Lower lobe of right lung (tissue), 2 donors: ENCODE data around the gene CACNA1E. TPM values are rescaled to one million over a fixed set of nuclear protein-coding genes. Genes with fewer than 3 reads are reported as not detected.

ENCODE experiments used
- ATAC-seq, 2 donors: fragments of 200-7000 bp; cut with Tn5 transposase; one replicate each; pipeline ENCODE4 v1.9.1; 2020 to 2022; ENCODE audit warnings: mild to moderate bottlenecking in 2 of 2, moderate library complexity in 2 of 2
- DNase-seq: peaks from one replicate; pipeline ENCODE4 v3.0.0-alpha.2; 2020
- H3K27ac ChIP-seq: fragments of 200-600 bp; one replicate; pipeline ENCODE4 v1.8.0; 2022
- H3K27me3 ChIP-seq: fragments of 200-600 bp; one replicate; pipeline ENCODE4 v1.8.0; 2022; ENCODE audit warnings: low read depth
- H3K36me3 ChIP-seq: fragments of 200-600 bp; one replicate; pipeline ENCODE4 v1.8.0; 2022; ENCODE audit warnings: mild to moderate bottlenecking
- H3K4me1 ChIP-seq: fragments of 200-600 bp; one replicate; pipeline ENCODE4 v1.8.0; 2022
- H3K4me3 ChIP-seq: fragments of 200-600 bp; one replicate; pipeline ENCODE4 v1.8.0; 2022; ENCODE audit warnings: mild to moderate bottlenecking
- H3K9me3 ChIP-seq: fragments of 200-600 bp; one replicate; pipeline ENCODE4 v1.8.0; 2022
- CTCF ChIP-seq: fragments of 200-600 bp; IDR thresholded peaks from one replicate; pipeline ENCODE4 v1.8.0; 2022; ENCODE audit warnings: antibody characterized with exemption, mild to moderate bottlenecking
- intact Hi-C: fragments of 100-400 bp; cut with DNase I; formaldehyde crosslinking; loops from one replicate; pipeline ENCODE4 v1.11.0; 2022
- total RNA-seq: library from RNA; stranded (reverse); fragmentation: NEBNext Ultra II Directional; extraction: Animal tissue kit (Norgen Biotek cat#: 25700); gene quantifications from one replicate; pipeline ENCODE4 v1.2.1, GENCODE V29; 2021
- donor health status: DM: no; HTN: yes; CAD: no; lungs with severe emphysema.

CACNA1E gene
- total RNA-seq, 1 donor from 2014 or later = 0.27 TPM

DNA sequence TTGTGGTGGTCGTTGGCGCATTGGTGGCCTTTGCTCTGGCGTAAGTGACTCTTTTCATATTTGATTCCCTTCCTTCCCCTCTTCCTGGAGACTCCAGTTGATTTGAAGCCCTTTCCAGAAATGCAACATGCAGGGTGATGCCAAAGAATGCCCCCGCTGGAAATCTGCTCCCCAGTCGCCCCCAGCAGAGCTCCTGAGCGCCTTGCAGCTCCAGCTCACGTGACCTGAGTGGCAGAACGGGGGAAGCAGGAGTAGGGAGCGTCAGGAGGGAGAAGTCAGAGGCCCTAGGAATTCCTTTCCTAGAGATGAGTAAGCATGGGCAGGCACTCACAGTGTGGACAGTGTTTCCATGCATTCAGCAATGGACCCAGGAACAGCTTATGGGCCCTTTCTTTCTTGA, 255.9 kb downstream of the CACNA1E start:
- DNase-seq = no peak
- TF ChIP-seq CTCF = no peak
- Histone ChIP-seq H3K27me3 (no peaks in the 10 kb centered on the region), H3K36me3 (no peaks in the 10 kb centered on the region), H3K4me1 (no peaks in the 10 kb centered on the region), H3K4me3 (no peak overlapping the region), H3K9me3 (no peaks in the 10 kb centered on the region), H3K27ac (no peak overlapping the region)
- intact Hi-C loops = no loop called here
- no peak for ATAC-seq

DNA sequence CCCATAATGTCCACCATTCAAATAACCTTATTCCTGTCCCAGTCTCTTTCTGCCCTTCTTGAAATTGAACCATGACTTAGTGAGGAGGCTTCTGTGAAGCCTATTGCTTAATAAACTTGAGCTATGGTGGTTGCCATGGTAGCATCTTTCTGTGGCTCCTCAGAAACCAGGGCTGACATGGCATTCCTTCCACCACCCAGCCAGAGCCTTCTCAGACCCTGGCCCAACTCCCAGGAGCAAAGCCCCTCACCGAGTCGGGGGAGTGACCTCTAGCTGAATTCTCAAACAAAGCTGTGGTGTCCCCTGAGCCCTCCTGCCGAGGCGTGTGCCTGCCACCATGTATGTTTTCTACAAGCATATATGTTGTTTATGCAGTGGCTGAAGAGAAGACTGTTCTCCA, 259.1 kb downstream of the CACNA1E start:
- Histone ChIP-seq H3K4me1 (no peaks in the 10 kb centered on the region), H3K27ac (no peak overlapping the region), H3K4me3 (no peak overlapping the region), H3K27me3 (no peaks in the 10 kb centered on the region), H3K9me3 (no peaks in the 10 kb centered on the region), H3K36me3 (no peaks in the 10 kb centered on the region)
- intact Hi-C loops = no loop called here
- DNase-seq = no peak
- no peak for TF ChIP-seq CTCF
- ATAC-seq = no peak

DNA sequence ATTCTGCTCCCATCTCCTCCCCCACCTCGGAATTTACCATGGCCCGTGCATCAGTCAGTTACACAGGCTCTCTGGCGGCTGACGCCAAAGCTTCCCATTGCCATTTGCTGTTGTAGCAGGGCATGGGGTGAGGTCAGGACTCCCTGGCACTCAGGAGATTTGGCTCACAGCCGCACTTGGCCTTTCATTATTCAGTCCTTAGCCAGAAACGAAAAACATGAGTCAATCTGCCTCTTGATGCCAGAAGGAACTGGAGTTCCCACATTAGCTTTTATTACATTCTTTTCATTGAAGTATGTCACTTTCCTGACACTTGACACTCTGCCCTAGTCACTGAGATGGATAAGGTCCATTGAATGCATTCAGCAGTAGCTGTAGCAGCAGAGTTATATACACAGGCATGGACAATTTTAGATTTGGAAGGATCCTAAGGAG, 260.6 kb downstream of the CACNA1E start:
- Histone ChIP-seq H3K4me1 (no peaks in the 10 kb centered on the region), H3K9me3 (no peaks in the 10 kb centered on the region), H3K4me3 (no peak overlapping the region), H3K27me3 (no peaks in the 10 kb centered on the region), H3K36me3 (no peaks in the 10 kb centered on the region), H3K27ac (no peak overlapping the region)
- ATAC-seq = peak; percentile 26 to 79
- DNase-seq = no peak
- TF ChIP-seq CTCF = no peak
- intact Hi-C loops = no loop called here

DNA sequence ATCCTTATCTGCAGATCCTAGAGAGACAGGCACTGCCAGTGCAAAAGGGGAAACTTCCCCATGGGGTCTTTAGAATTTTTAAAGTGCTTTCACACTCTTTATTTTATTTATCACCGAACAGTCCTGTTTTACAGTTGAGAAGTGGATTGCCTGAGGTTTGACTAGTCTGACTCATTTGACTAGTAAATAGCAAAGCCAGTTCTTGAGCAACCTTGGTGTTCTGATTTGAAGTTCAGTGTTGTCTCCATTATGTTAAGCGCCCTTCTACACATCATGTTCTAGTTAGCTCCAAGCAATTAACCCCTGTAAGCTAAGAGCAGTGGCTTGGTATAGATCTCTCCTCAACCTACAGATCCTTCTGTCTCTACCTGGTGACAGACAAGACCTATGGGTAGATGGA, 262.9 kb downstream of the CACNA1E start:
- Histone ChIP-seq H3K36me3 (no peaks in the 10 kb centered on the region), H3K27ac (no peak overlapping the region), H3K4me3 (no peak overlapping the region), H3K9me3 (no peaks in the 10 kb centered on the region), H3K27me3 (no peaks in the 10 kb centered on the region), H3K4me1 (no peaks in the 10 kb centered on the region)
- ATAC-seq (no peak), DNase-seq (no peak)
- intact Hi-C loops = no loop called here
- no peak for TF ChIP-seq CTCF

- intact Hi-C loops = no loop called here
- H3K27me3 ChIP-seq = no peaks in the 10 kb centered on the region
- TF ChIP-seq CTCF = no peak
Measured at GRCh38 chr1:181748013-181748412, 264.7 kb downstream of the CACNA1E start.

GRCh38 chr1:181754103-181754502, 270.8 kb downstream of the CACNA1E start:
- no peaks in the 10 kb centered on the region for H3K36me3 ChIP-seq
- intact Hi-C loops = no loop called here
- no peak for TF ChIP-seq CTCF
- H3K9me3 ChIP-seq = no peaks in the 10 kb centered on the region
- no peak overlapping the region for H3K27ac ChIP-seq
- H3K4me3 ChIP-seq = no peak overlapping the region
- no peak for ATAC-seq
- no peaks in the 10 kb centered on the region for H3K27me3 ChIP-seq
- no peak for DNase-seq
- no peaks in the 10 kb centered on the region for H3K4me1 ChIP-seq

More at GRCh38 chr1:181748013-181748412, 264.7 kb downstream of the CACNA1E start:
- Histone ChIP-seq H3K4me3 (no peak overlapping the region), H3K4me1 (no peaks in the 10 kb centered on the region), H3K9me3 (no peaks in the 10 kb centered on the region), H3K36me3 (no peaks in the 10 kb centered on the region), H3K27ac (no peak overlapping the region)
- DNase-seq = no peak
- no peak for ATAC-seq
